Neural progenitor cell (in vitro differentiated cells): Measurements from ENCODE around the gene CXCL12. TPM values are rescaled to one million over a fixed set of nuclear protein-coding genes. Genes with fewer than 3 reads are reported as not detected.

Experiments used
- DNase-seq: peaks from one replicate; pipeline ENCODE4 v3.0.0-alpha.2; 2016; ENCODE audit warnings: low spot score
- H2AFZ ChIP-seq: fragments of 200-600 bp; sonication (generic); replicated peaks from 2 replicates; pipeline ENCODE4 v1.6.1; 2016; ENCODE audit warnings: antibody characterized with exemption
- H3F3A ChIP-seq: fragments of 200-600 bp; sonication (generic); 2 replicates; pipeline ENCODE4 v1.6.1; 2016; ENCODE audit warnings: antibody characterized with exemption, low read depth
- H3K27ac ChIP-seq: fragments of 200-600 bp; sonication (generic); 2 replicates; pipeline ENCODE4 v1.5.1; 2016; ENCODE audit warnings: mild to moderate bottlenecking
- H3K27me3 ChIP-seq: fragments of 200-600 bp; sonication (generic); 2 replicates; pipeline ENCODE4 v1.6.1; 2016; ENCODE audit warnings: mild to moderate bottlenecking, moderate library complexity
- H3K36me3 ChIP-seq: fragments of 200-600 bp; sonication (generic); 2 replicates; pipeline ENCODE4 v1.5.1; 2016
- H3K4me1 ChIP-seq: fragments of 200-600 bp; sonication (generic); 2 replicates; pipeline ENCODE4 v1.6.1; 2016; ENCODE audit warnings: mixed run types
- H3K4me2 ChIP-seq: fragments of 200-600 bp; sonication (generic); 2 replicates; pipeline ENCODE4 v1.6.1; 2016
- H3K4me3 ChIP-seq: fragments of 200-600 bp; sonication (generic); 2 replicates; pipeline ENCODE4 v1.5.1; 2016
- H3K79me2 ChIP-seq: fragments of 200-600 bp; sonication (generic); 2 replicates; pipeline ENCODE4 v1.6.1; 2016; ENCODE audit warnings: low read depth
- H3K9ac ChIP-seq: fragments of 200-600 bp; sonication (generic); 2 replicates; pipeline ENCODE4 v1.6.1; 2016
- H3K9me3 ChIP-seq: fragments of 200-600 bp; sonication (generic); 2 replicates; pipeline ENCODE4 v1.5.1; 2016; ENCODE audit warnings: low read depth
- H4K20me1 ChIP-seq: fragments of 200-600 bp; sonication (generic); 2 replicates; pipeline ENCODE4 v1.6.1; 2016; ENCODE audit warnings: low read depth
- H3K27ac Mint-ChIP-seq: 3 replicates; pipeline ENCODE4 v1.8.0; 2021; ENCODE audit warnings: mixed read lengths
- H3K27me3 Mint-ChIP-seq: 2 replicates; pipeline ENCODE4 v1.8.0; 2022; ENCODE audit warnings: low read depth, mild to moderate bottlenecking, inconsistent platforms, moderate library complexity, mixed read lengths; ENCODE audit not compliant: insufficient read depth
- H3K36me3 Mint-ChIP-seq: 3 replicates; pipeline ENCODE4 v1.8.0; 2021; ENCODE audit warnings: mixed read lengths
- H3K4me1 Mint-ChIP-seq: 3 replicates; pipeline ENCODE4 v1.8.0; 2021; ENCODE audit warnings: mixed read lengths
- H3K4me3 Mint-ChIP-seq: 3 replicates; pipeline ENCODE4 v1.8.0; 2021; ENCODE audit warnings: mild to moderate bottlenecking, moderate library complexity, mixed read lengths
- H3K9me3 Mint-ChIP-seq: 3 replicates; pipeline ENCODE4 v1.8.0; 2020; ENCODE audit warnings: mixed read lengths
- CTCF ChIP-seq: fragments of 200-600 bp; sonication (generic); IDR thresholded peaks from 2 replicates; pipeline ENCODE4 v1.5.1; 2017; ENCODE audit warnings: antibody characterized with exemption, mild to moderate bottlenecking
- EZH2 ChIP-seq: fragments of 200-600 bp; sonication (generic); IDR thresholded peaks from 2 replicates; pipeline ENCODE4 v1.6.1; 2017; ENCODE audit warnings: antibody characterized with exemption, mild to moderate bottlenecking, moderate library complexity
- EZH2phosphoT487 ChIP-seq: fragments of 200-600 bp; sonication (generic); IDR thresholded peaks from 2 replicates; pipeline ENCODE4 v1.6.1; 2017; ENCODE audit warnings: antibody characterized with exemption
- total RNA-seq: library from RNA; depleted of rRNA; stranded (reverse); fragments of >200 nt; gene quantifications from 2 replicates; pipeline ENCODE4 v1.2.3, GENCODE V29; 2015; ENCODE audit warnings: low replicate concordance

Gene CXCL12
- total RNA-seq, 1 donor from 2014 or later, result 0.09 TPM

GRCh38 chr10:44344727-44345126 is 40.2 kb downstream of the CXCL12 start:
- Mint-ChIP-seq H3K27me3 (peaks cover 6% of the 10 kb centered on the region), H3K27ac (no peak overlapping the region), H3K9me3 (peaks cover 2% of the 10 kb centered on the region), H3K4me1 (no peaks in the 10 kb centered on the region), H3K36me3 (no peaks in the 10 kb centered on the region), H3K4me3 (no peak overlapping the region)
- Histone ChIP-seq H3K4me1 (no peaks in the 10 kb centered on the region), H3K4me2 (no peak overlapping the region), H3K79me2 (no peaks in the 10 kb centered on the region), H3K4me3 (no peak overlapping the region), H3K9me3 (no peaks in the 10 kb centered on the region), H3K9ac (no peak overlapping the region), H4K20me1 (no peaks in the 10 kb centered on the region), H3F3A (no peaks in the 10 kb centered on the region), H3K36me3 (no peaks in the 10 kb centered on the region), H3K27ac (no peak overlapping the region), H3K27me3 (no peaks in the 10 kb centered on the region), H2AFZ (no peak overlapping the region)
- DNase-seq, result no peak
- TF ChIP-seq CTCF (no peak), EZH2phosphoT487 (no peak), EZH2 (no peak)

- Histone ChIP-seq H3K79me2 (no peaks in the 10 kb centered on the region), H3K4me2 (no peak overlapping the region), H3K4me1 (no peaks in the 10 kb centered on the region), H3F3A (no peaks in the 10 kb centered on the region), H4K20me1 (no peaks in the 10 kb centered on the region), H3K27me3 (no peaks in the 10 kb centered on the region), H3K9me3 (no peaks in the 10 kb centered on the region), H3K9ac (no peak overlapping the region), H3K27ac (no peak overlapping the region), H3K4me3 (no peak overlapping the region), H2AFZ (peak overlapping the region; percentile 76), H3K36me3 (no peaks in the 10 kb centered on the region)
- no peak for DNase-seq
- Mint-ChIP-seq H3K4me1 (no peaks in the 10 kb centered on the region), H3K36me3 (no peaks in the 10 kb centered on the region), H3K27ac (no peak overlapping the region), H3K9me3 (no peaks in the 10 kb centered on the region), H3K4me3 (no peak overlapping the region), H3K27me3 (peaks cover 6% of the 10 kb centered on the region)
- TF ChIP-seq CTCF, result no peak
- no peak for TF ChIP-seq EZH2
- no peak for TF ChIP-seq EZH2phosphoT487
Measured at GRCh38 chr10:44343843-44344242, 41.1 kb downstream of the CXCL12 start.

- Mint-ChIP-seq H3K9me3 (no peaks in the 10 kb centered on the region), H3K36me3 (no peaks in the 10 kb centered on the region), H3K4me1 (no peaks in the 10 kb centered on the region), H3K27ac (no peak overlapping the region), H3K27me3 (peaks cover 6% of the 10 kb centered on the region), H3K4me3 (no peak overlapping the region)
- no peaks in the 10 kb centered on the region for H3K4me1 ChIP-seq
- no peaks in the 10 kb centered on the region for H3F3A ChIP-seq
- DNase-seq, result no peak
- no peaks in the 10 kb centered on the region for H3K36me3 ChIP-seq
- H3K9me3 ChIP-seq, result no peaks in the 10 kb centered on the region
- H3K27ac ChIP-seq, result no peak overlapping the region
- H4K20me1 ChIP-seq, result no peaks in the 10 kb centered on the region
- TF ChIP-seq EZH2phosphoT487, result no peak
- TF ChIP-seq EZH2, result no peak
- no peak for TF ChIP-seq CTCF
- H3K9ac ChIP-seq, result no peak overlapping the region
- no peaks in the 10 kb centered on the region for H3K27me3 ChIP-seq
- H2AFZ ChIP-seq, result no peak overlapping the region
- H3K4me2 ChIP-seq, result no peak overlapping the region
- no peak overlapping the region for H3K4me3 ChIP-seq
- H3K79me2 ChIP-seq, result no peaks in the 10 kb centered on the region
Measured at GRCh38 chr10:44341886-44342285, 43.0 kb downstream of the CXCL12 start.
